HCT116 (cell line): ENCODE measurements around the gene DENND6A. TPM values are rescaled to one million over a fixed set of nuclear protein-coding genes. Genes with fewer than 3 reads are reported as not detected.

ENCODE experiments used
- ATAC-seq: fragments of 200-7000 bp; cut with Tn5 transposase; 2 replicates; pipeline ENCODE4 v1.9.1; 2020; ENCODE audit warnings: mild to moderate bottlenecking, moderate library complexity
- BruUV-seq: library from RNA; stranded (reverse); fragments of 400-500 nt; replicated peaks from 2 replicates; lab custom pipeline; 2021; lab: Mats Ljungman, UMichigan
- CTCF ChIA-PET: fragments of 300-600 bp; sonication (Branson Sonifier 250); formaldehyde crosslinking; loops from one replicate; lab custom pipeline; 2021; ENCODE audit warnings: antibody characterized with exemption; lab: Charles Lee
- POLR2A ChIA-PET: fragments of 300-600, 350-600 bp; sonication (Branson Sonifier 250); formaldehyde crosslinking; loops from one replicate; lab custom pipeline; 2021; ENCODE audit warnings: antibody characterized with exemption; lab: Charles Lee
- RAD21 ChIA-PET, 2 experiments: fragments of 300-600 bp; sonication (Branson Sonifier 250); formaldehyde crosslinking; loops; one replicate each; lab custom pipeline; 2023; ENCODE audit warnings: low total read pairs in 2 of 2; ENCODE audit not compliant: uncharacterized antibody in 2 of 2, unreplicated experiment in 2 of 2, low non-redundant PET in 1 of 2; lab: Charles Lee
- DNase-seq: peaks from one replicate; pipeline ENCODE4 v3.0.0-alpha.2; 2010; ENCODE audit warnings: low read depth, low spot score
- H2AFZ ChIP-seq: fragments of 200-600 bp; shearing (Covaris generic), sonication (generic); 2 replicates; pipeline ENCODE4 v1.6.1; 2017; ENCODE audit warnings: low read depth, mixed run types, mixed read lengths, antibody characterized with exemption, low read length; ENCODE audit not compliant: poor library complexity, severe bottlenecking
- H3K27ac ChIP-seq: 2 replicates; pipeline ENCODE4 v1.5.1; 2012; ENCODE audit warnings: low read depth, low read length
- H3K27me3 ChIP-seq: fragments of 200-600 bp; sonication (generic); 2 replicates; pipeline ENCODE4 v1.6.1; 2016; ENCODE audit warnings: mixed run types, low read length, mixed read lengths; ENCODE audit not compliant: insufficient read depth
- H3K36me3 ChIP-seq, 2 experiments: fragments of 200-500 bp in 1 of 2; fragments of 200-600 bp in 1 of 2; sonication (Bioruptor generic) in 1 of 2; sonication (generic) in 1 of 2; 2 replicates each; pipeline versions ENCODE4 v1.5.1 to v1.6.1; 2014 to 2016; ENCODE audit warnings: low read length in 2 of 2, inconsistent platforms in 1 of 2, mixed read lengths in 1 of 2, mixed run types in 1 of 2; ENCODE audit not compliant: insufficient read depth in 2 of 2, control insufficient read depth in 1 of 2
- H3K4me1 ChIP-seq, 2 experiments: fragments of 200-600 bp in 1 of 2; sonication (generic) in 1 of 2; 2 replicates each; pipeline versions ENCODE4 v1.5.1 to v1.6.1; 2012 to 2017; ENCODE audit warnings: low read length in 2 of 2, inconsistent platforms in 1 of 2, mild to moderate bottlenecking in 1 of 2, mixed read lengths in 1 of 2, mixed run types in 1 of 2, moderate library complexity in 1 of 2; ENCODE audit not compliant: insufficient read depth in 2 of 2, control insufficient read depth in 1 of 2
- H3K4me2 ChIP-seq: fragments of 200-600 bp; sonication (generic); 2 replicates; pipeline ENCODE4 v1.6.1; 2017; ENCODE audit warnings: mixed run types, low read length, mixed read lengths
- H3K4me3 ChIP-seq, 2 experiments: fragments of 200-600 bp in 1 of 2; sonication (generic) in 1 of 2; replicated peaks in 1 of 2; 2 replicates each; pipeline ENCODE4 v1.5.1; 2011 to 2016; ENCODE audit warnings: low read length in 2 of 2, control low read depth in 1 of 2, low read depth in 1 of 2, mild to moderate bottlenecking in 1 of 2, mixed read lengths in 1 of 2, mixed run types in 1 of 2
- H3K79me2 ChIP-seq: fragments of 200-600 bp; sonication (generic); 2 replicates; pipeline ENCODE4 v1.6.1; 2017; ENCODE audit warnings: mild to moderate bottlenecking, mixed run types, low read length, moderate library complexity, mixed read lengths; ENCODE audit not compliant: insufficient read depth
- H3K9ac ChIP-seq: fragments of 200-600 bp; sonication (generic); 2 replicates; pipeline ENCODE4 v1.6.1; 2016; ENCODE audit warnings: low read length, mixed read lengths
- H3K9me2 ChIP-seq: fragments of 200-600 bp; sonication (generic), shearing (Covaris generic); 2 replicates; pipeline ENCODE4 v1.6.1; 2017; ENCODE audit warnings: mixed run types, mild to moderate bottlenecking, moderate library complexity; ENCODE audit not compliant: insufficient read depth
- H3K9me3 ChIP-seq, 2 experiments: fragments of 200-500 bp in 1 of 2; fragments of 200-600 bp in 1 of 2; sonication (Bioruptor generic) in 1 of 2; sonication (generic) in 1 of 2; 2 replicates each; pipeline ENCODE4 v1.6.1; 2014 to 2017; ENCODE audit warnings: low read length in 2 of 2, mixed read lengths in 2 of 2, inconsistent platforms in 1 of 2, low read depth in 1 of 2, mild to moderate bottlenecking in 1 of 2, mixed run types in 1 of 2, moderate library complexity in 1 of 2; ENCODE audit not compliant: control insufficient read depth in 1 of 2, insufficient read depth in 1 of 2
- H4K20me1 ChIP-seq: fragments of 200-600 bp; sonication (generic), shearing (Covaris generic); 2 replicates; pipeline ENCODE4 v1.6.1; 2017; ENCODE audit warnings: mixed run types, mild to moderate bottlenecking, moderate library complexity; ENCODE audit not compliant: insufficient read depth
- CBX3 ChIP-seq: IDR thresholded peaks from 2 replicates; pipeline ENCODE4 v1.6.1; 2012; ENCODE audit warnings: low read depth
- CTCF ChIP-seq, 3 experiments: fragments of 200-600 bp in 1 of 3; sonication (generic) in 1 of 3; IDR thresholded peaks in 2 of 3; conservative IDR thresholded peaks in 1 of 3; 2 replicates each; pipeline ENCODE4 v1.5.1; 2012 to 2017; ENCODE audit warnings: low read depth in 2 of 3, low read length in 2 of 3, antibody characterized with exemption in 1 of 3, borderline replicate concordance in 1 of 3, control low read depth in 1 of 3, mild to moderate bottlenecking in 1 of 3, mixed read lengths in 1 of 3, mixed run types in 1 of 3, moderate library complexity in 1 of 3; ENCODE audit not compliant: insufficient read depth in 1 of 3
- EGR1 ChIP-seq: IDR thresholded peaks from 2 replicates; pipeline ENCODE4 v1.6.1; 2012; ENCODE audit warnings: low read depth
- ELF1 ChIP-seq: IDR thresholded peaks from 2 replicates; pipeline ENCODE4 v1.6.1; 2012; ENCODE audit warnings: low read depth, borderline replicate concordance
- EZH2 ChIP-seq: fragments of 200-600 bp; sonication (generic); IDR thresholded peaks from 2 replicates; pipeline ENCODE4 v1.6.1; 2017; ENCODE audit warnings: antibody characterized with exemption, mixed run types
- JUND ChIP-seq: IDR thresholded peaks from 2 replicates; pipeline ENCODE4 v1.6.1; 2012
- POLR2AphosphoS5 ChIP-seq: IDR thresholded peaks from 2 replicates; pipeline ENCODE4 v1.6.1; 2011; ENCODE audit warnings: mild to moderate bottlenecking, low read depth, low read length, moderate library complexity
- RAD21 ChIP-seq: IDR thresholded peaks from 2 replicates; pipeline ENCODE4 v1.6.1; 2012; ENCODE audit warnings: low read depth, mild to moderate bottlenecking
- REST ChIP-seq: IDR thresholded peaks from 2 replicates; pipeline ENCODE4 v1.6.1; 2012; ENCODE audit warnings: low read depth
- SIN3A ChIP-seq: IDR thresholded peaks from 2 replicates; pipeline ENCODE4 v1.6.1; 2012; ENCODE audit warnings: low read depth
- SP1 ChIP-seq: IDR thresholded peaks from 2 replicates; pipeline ENCODE4 v1.6.1; 2012; ENCODE audit warnings: low read depth
- SRF ChIP-seq: IDR thresholded peaks from 2 replicates; pipeline ENCODE4 v1.6.1; 2012; ENCODE audit warnings: low read depth
- TCF7L2 ChIP-seq: IDR thresholded peaks from 2 replicates; pipeline ENCODE4 v1.7.0; 2011; ENCODE audit warnings: borderline replicate concordance, inconsistent platforms; ENCODE audit not compliant: insufficient read depth, insufficient read length; ENCODE audit errors: extremely low read depth
- YY1 ChIP-seq: IDR thresholded peaks from 2 replicates; pipeline ENCODE4 v1.6.1; 2011; ENCODE audit warnings: low read length, low read depth, moderate library complexity, mild to moderate bottlenecking; ENCODE audit not compliant: insufficient replicate concordance; ENCODE audit errors: extremely low read depth
- ZFX ChIP-seq: fragments of 450-650 bp; IDR thresholded peaks from 2 replicates; pipeline ENCODE4 v1.6.1; 2017
- ZNF274 ChIP-seq: fragments of 200-500 bp; sonication (Bioruptor generic); IDR thresholded peaks from 2 replicates; pipeline ENCODE4 v1.6.1; 2014; ENCODE audit warnings: mild to moderate bottlenecking, low read depth, low read length, inconsistent platforms
- intact Hi-C: fragments of 100-400 bp; cut with micrococcal nuclease; formaldehyde crosslinking; loops from 2 replicates; pipeline ENCODE4 v1.10.0; 2022
- total RNA-seq: library from RNA; stranded (reverse); gene quantifications from one replicate; pipeline ENCODE4 v1.2.1, GENCODE V29; 2021; ENCODE audit not compliant: unreplicated experiment
- TF ChIP-seq, protein P1 (sequence below): IDR thresholded peaks from 2 replicates; pipeline ENCODE4 v1.6.1; 2012

The DENND6A gene
- total RNA-seq, 1 experiment from 2014 or later = 22.3 TPM

- Histone ChIP-seq H4K20me1 (no peaks in the 10 kb centered on the region), H3K4me2 (no peak overlapping the region), H3K36me3 (peaks cover 6% of the 10 kb centered on the region in 2 experiments; a peak in 3 of 4 replicates), H3K9me3 (no peaks in the 10 kb centered on the region), H3K9ac (no peak overlapping the region), H3K27me3 (no peaks in the 10 kb centered on the region), H3K79me2 (no peaks in the 10 kb centered on the region), H3K9me2 (no peaks in the 10 kb centered on the region), H2AFZ (no peak overlapping the region), H3K4me3 (no peak overlapping the region), H3K4me1 (no peaks in the 10 kb centered on the region), H3K27ac (no peak overlapping the region)
- CTCF ChIA-PET = no interaction called here
- TF ChIP-seq, protein P1, sequence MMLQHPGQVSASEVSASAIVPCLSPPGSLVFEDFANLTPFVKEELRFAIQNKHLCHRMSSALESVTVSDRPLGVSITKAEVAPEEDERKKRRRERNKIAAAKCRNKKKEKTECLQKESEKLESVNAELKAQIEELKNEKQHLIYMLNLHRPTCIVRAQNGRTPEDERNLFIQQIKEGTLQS = no peak
- no peak for TF ChIP-seq EZH2
- no peak for TF ChIP-seq SRF
- no peak for TF ChIP-seq CBX3
- no peak for TF ChIP-seq REST
- TF ChIP-seq ZFX = no peak
- no peak for TF ChIP-seq YY1
- TF ChIP-seq SP1 = no peak
- TF ChIP-seq JUND = no peak
- TF ChIP-seq RAD21 = no peak
- no peak for TF ChIP-seq CTCF (IDR thresholded peaks at IDR 0.05 in 2 of 3, conservative IDR thresholded peaks at IDR 0.05 in 1 of 3; ENCODE audit: borderline replicate concordance in 1 of 3, insufficient read depth in 1 of 3, low read depth in 2 of 3, low read length in 2 of 3)
- no peak for TF ChIP-seq POLR2AphosphoS5
- no peak for TF ChIP-seq SIN3A
- no peak for TF ChIP-seq ELF1
- TF ChIP-seq ZNF274 = no peak
- no peak for TF ChIP-seq TCF7L2
- TF ChIP-seq EGR1 = no peak
- no TSS peak for BruUV-seq
- DNase-seq (no peak), ATAC-seq (no peak)
- POLR2A ChIA-PET = no interaction called here
- RAD21 ChIA-PET = no interaction called here
- intact Hi-C loops = no loop called here
These were observed 33.0 kb downstream of the DENND6A start for GRCh38 chr3:57659806-57660439.
